Prostate gland (tissue), 2 donors: ENCODE results near the gene NAT9. TPM values are rescaled to one million over a fixed set of nuclear protein-coding genes. Genes with fewer than 3 reads are reported as not detected.

Experiments used
- DNase-seq: peaks from one replicate; pipeline ENCODE4 v3.0.0-alpha.2; 2019; ENCODE audit warnings: low spot score
- H3K27ac ChIP-seq, 2 donors: fragments of 200-600 bp; sonication (generic); 2 replicates each; pipeline ENCODE4 v1.5.1; 2017 to 2019
- H3K27me3 ChIP-seq: fragments of 200-600 bp; sonication (generic); replicated peaks from 2 replicates; pipeline ENCODE4 v1.5.1; 2019; ENCODE audit not compliant: insufficient read depth
- H3K36me3 ChIP-seq, 2 donors: fragments of 200-600 bp; sonication (generic); 1 replicate in 1 of 2; 2 replicates in 1 of 2; pipeline versions ENCODE4 v1.5.1 to v1.8.1; 2017 to 2019
- H3K4me1 ChIP-seq: fragments of 200-600 bp; sonication (generic); replicated peaks from 2 replicates; pipeline ENCODE4 v1.5.1; 2019
- H3K4me3 ChIP-seq, 2 donors: fragments of 200-600 bp; sonication (generic); 2 replicates each; pipeline ENCODE4 v1.5.1; 2017 to 2019
- H3K9me3 ChIP-seq: fragments of 200-600 bp; sonication (generic); 2 replicates; pipeline ENCODE4 v1.5.1; 2017
- CTCF ChIP-seq, 4 experiments: fragments of 200-600 bp in 2 of 4; fragments of 450-650 bp in 2 of 4; sonication (generic) in 2 of 4; IDR thresholded peaks; 1 replicate in 3 of 4; 2 replicates in 1 of 4; pipeline ENCODE4 v1.5.1; 2016 to 2019; ENCODE audit warnings: antibody characterized with exemption in 4 of 4, mild to moderate bottlenecking in 2 of 4, moderate library complexity in 2 of 4
- POLR2A ChIP-seq: fragments of 450-650 bp; IDR thresholded peaks from one replicate; pipeline ENCODE4 v1.6.1; 2016; ENCODE audit warnings: antibody characterized with exemption, mild to moderate bottlenecking
- POLR2AphosphoS5 ChIP-seq: sonication (generic); formaldehyde crosslinking; IDR thresholded peaks from one replicate; pipeline ENCODE4 v1.6.1; 2017; ENCODE audit warnings: antibody characterized with exemption
- WGBS: methylation state at CpG from one replicate; pipeline ENCODE4 v1.1.5; 2018; 5-methylcytosine and 5-hydroxymethylcytosine counted together
- intact Hi-C: fragments of 100-400 bp; cut with DNase I; formaldehyde crosslinking; loops from one replicate; pipeline ENCODE4 v1.14.2; 2022
- microRNA-seq: library from miRNA; unstranded; fragments of <30 nt; microRNA quantifications from one replicate; pipeline ENCODE4, GENCODE V29; 2016
- total RNA-seq, 2 donors: library from RNA; depleted of rRNA; stranded (reverse); fragments of >200 nt; gene quantifications; one replicate each; pipeline ENCODE4 v1.1.0, GENCODE V29; 2016

NAT9 gene
- total RNA-seq, 2 donors from 2014 or later = 29.6 to 49.3 TPM

GRCh38 chr17:74728033-74728701 is 48.0 kb downstream of the NAT9 start:
- intact Hi-C loops = no loop called here
- 90% methylated on average over 3 of the region's 3 CpGs for WGBS
- no peak for TF ChIP-seq CTCF (IDR thresholded peaks at IDR 0.05)
- no peak for TF ChIP-seq POLR2A
- no peak for TF ChIP-seq POLR2AphosphoS5

GRCh38 chr17:74725111-74725510 is 51.0 kb downstream of the NAT9 start:
- no peaks in the 10 kb centered on the region for H3K4me1 ChIP-seq
- intact Hi-C loops = no loop called here
- no peak for DNase-seq
- no peaks in the 10 kb centered on the region for H3K36me3 ChIP-seq
- no peak overlapping the region for H3K4me3 ChIP-seq
- 83% methylated on average over 3 of the region's 3 CpGs for WGBS
- H3K9me3 ChIP-seq = no peaks in the 10 kb centered on the region
- no peaks in the 10 kb centered on the region for H3K27me3 ChIP-seq
- no peak for TF ChIP-seq POLR2A
- no peak for TF ChIP-seq CTCF (IDR thresholded peaks at IDR 0.05)
- no peak for TF ChIP-seq POLR2AphosphoS5
- H3K27ac ChIP-seq = no peak overlapping the region

More at GRCh38 chr17:74728033-74728701, 48.0 kb downstream of the NAT9 start:
- Histone ChIP-seq H3K36me3 (no peaks in the 10 kb centered on the region), H3K27ac (no peak overlapping the region), H3K4me1 (no peaks in the 10 kb centered on the region), H3K9me3 (no peaks in the 10 kb centered on the region), H3K27me3 (no peaks in the 10 kb centered on the region), H3K4me3 (no peak overlapping the region)
- DNase-seq = no peak

GRCh38 chr17:74723891-74724290 is 52.3 kb downstream of the NAT9 start:
- Histone ChIP-seq H3K36me3 (no peaks in the 10 kb centered on the region), H3K4me1 (no peaks in the 10 kb centered on the region), H3K27me3 (no peaks in the 10 kb centered on the region), H3K4me3 (no peak overlapping the region), H3K9me3 (no peaks in the 10 kb centered on the region), H3K27ac (no peak overlapping the region)
- TF ChIP-seq CTCF (IDR thresholded peaks at IDR 0.05) (no peak), POLR2AphosphoS5 (no peak)
- no peak for DNase-seq
- intact Hi-C loops = no loop called here
- WGBS = 74% methylated on average over 5 of the region's 5 CpGs

- Histone ChIP-seq H3K4me1 (no peaks in the 10 kb centered on the region), H3K27ac (no peak overlapping the region), H3K4me3 (no peak overlapping the region), H3K27me3 (no peaks in the 10 kb centered on the region), H3K36me3 (no peaks in the 10 kb centered on the region), H3K9me3 (no peaks in the 10 kb centered on the region)
- intact Hi-C loops = no loop called here
- TF ChIP-seq POLR2AphosphoS5 (no peak), CTCF (IDR thresholded peaks at IDR 0.05) (no peak), POLR2A (no peak)
- 77% methylated on average over 4 of the region's 4 CpGs for WGBS
- DNase-seq = no peak
Measured at GRCh38 chr17:74722782-74723181, 53.4 kb downstream of the NAT9 start.

Small RNA genes within 50 kb of the gene (microRNA-seq; reads per million reads assigned to microRNA genes)
- 29.4 reads per million, percentile 61 among the genes with 10 or more reads in this experiment for gene MIR3615

Other genes starting within 250 kb of the NAT9 start
- under 1 TPM; 0.64 to 0.80 TPM for gene CD300LB, start 244.9 kb downstream of the NAT9 start, total RNA-seq
- 1 to 10 TPM in 1 of 2 donors, not detected in 1; 1.5 TPM for gene CD300C, start 230.2 kb downstream of the NAT9 start, total RNA-seq
- not detected for gene CD300H, start 208.8 kb downstream of the NAT9 start, total RNA-seq
- gene CD300LD, start 184.1 kb downstream of the NAT9 start, total RNA-seq = not detected
- under 1 TPM in 1 of 2 donors, not detected in 1; 0.45 TPM for gene CD300E, start 152.6 kb downstream of the NAT9 start, total RNA-seq
- 1 to 10 TPM in 1 of 2 donors, under 1 TPM in 1; 0.59 to 1.2 TPM for gene CD300LF, start 63.4 kb downstream of the NAT9 start, total RNA-seq
- 1 to 10 TPM; 1.6 to 2.2 TPM for gene RAB37, start 39.1 kb downstream of the NAT9 start, total RNA-seq
- 100 to 1,000 TPM in 1 of 2 donors, 10 to 100 TPM in 1; 84.1 to 133 TPM for gene NHERF1, start 27.7 kb downstream of the NAT9 start, total RNA-seq
- 1 to 10 TPM in 1 of 2 donors, not detected in 1; 3.6 TPM for gene GRIN2C, start 83.5 kb upstream of the NAT9 start, total RNA-seq
- 100 to 1,000 TPM in 1 of 2 donors, 10 to 100 TPM in 1; 24.6 to 182 TPM for gene FDXR, start 96.6 kb upstream of the NAT9 start, total RNA-seq
- gene FADS6, start 117.3 kb upstream of the NAT9 start, total RNA-seq = not detected
- 1 to 10 TPM in 1 of 2 donors, not detected in 1; 1.1 TPM for gene USH1G, start 146.9 kb upstream of the NAT9 start, total RNA-seq
- under 1 TPM in 1 of 2 donors, not detected in 1; 0.85 TPM for gene OTOP2, start 147.9 kb upstream of the NAT9 start, total RNA-seq
- not detected for gene OTOP3, start 159.6 kb upstream of the NAT9 start, total RNA-seq
- gene HID1, start 196.4 kb upstream of the NAT9 start, total RNA-seq = 100 to 1,000 TPM in 1 of 2 donors, 10 to 100 TPM in 1; 87.1 to 101 TPM
- gene CDR2L, start 211.3 kb upstream of the NAT9 start, total RNA-seq = 10 to 100 TPM; 13.7 to 34.9 TPM
- gene MRPL58, start 236.3 kb upstream of the NAT9 start, total RNA-seq = 10 to 100 TPM; 28.4 to 73.8 TPM